ENCODE data around the gene SHISA6.

Gene SHISA6

GRCh38 chr17:11438673-11439072 lies 197.7 kb downstream of the SHISA6 start:
- H3K4me1 ChIP-seq (ENCODE audit: control insufficient read depth in 1 of 2, insufficient read depth in 1 of 2, low read depth in 1 of 2, low read length in 1 of 2), result no peaks in the 10 kb centered on the region
- no peaks in the 10 kb centered on the region for H3K9me3 ChIP-seq
- no peaks in the 10 kb centered on the region for H3K27me3 ChIP-seq
- no peaks in the 10 kb centered on the region for H3K36me3 ChIP-seq
- no peak overlapping the region for H3K4me3 ChIP-seq (ENCODE audit: low read depth in 1 of 2, low read length in 1 of 2)
- H3K27ac ChIP-seq, result no peak overlapping the region
- TF ChIP-seq CTCF (IDR thresholded peaks at IDR 0.05), result no peak

- Histone ChIP-seq H3K27ac (no peak overlapping the region), H3K4me3 (ENCODE audit: low read depth in 1 of 2, low read length in 1 of 2) (no peak overlapping the region), H3K9me3 (no peaks in the 10 kb centered on the region), H3K27me3 (no peaks in the 10 kb centered on the region), H3K4me1 (ENCODE audit: control insufficient read depth in 1 of 2, insufficient read depth in 1 of 2, low read depth in 1 of 2, low read length in 1 of 2) (no peaks in the 10 kb centered on the region), H3K36me3 (no peaks in the 10 kb centered on the region)
- TF ChIP-seq CTCF (IDR thresholded peaks at IDR 0.05), result no peak
Observed at GRCh38 chr17:11441004-11441403, 200.0 kb downstream of the SHISA6 start.

- Histone ChIP-seq H3K9me3 (no peaks in the 10 kb centered on the region), H3K36me3 (no peaks in the 10 kb centered on the region), H3K4me1 (ENCODE audit: control insufficient read depth in 1 of 2, insufficient read depth in 1 of 2, low read depth in 1 of 2, low read length in 1 of 2) (no peaks in the 10 kb centered on the region), H3K27ac (no peak overlapping the region), H3K4me3 (ENCODE audit: low read depth in 1 of 2, low read length in 1 of 2) (no peak overlapping the region), H3K27me3 (no peaks in the 10 kb centered on the region)
- no peak for TF ChIP-seq CTCF (IDR thresholded peaks at IDR 0.05)
Observed at GRCh38 chr17:11446316-11446715, 205.3 kb downstream of the SHISA6 start.

GRCh38 chr17:11454096-11454495 lies 213.1 kb downstream of the SHISA6 start:
- Histone ChIP-seq H3K27ac (no peak overlapping the region), H3K4me1 (ENCODE audit: control insufficient read depth in 1 of 2, insufficient read depth in 1 of 2, low read depth in 1 of 2, low read length in 1 of 2) (no peaks in the 10 kb centered on the region), H3K4me3 (ENCODE audit: low read depth in 1 of 2, low read length in 1 of 2) (no peak overlapping the region), H3K27me3 (no peaks in the 10 kb centered on the region), H3K36me3 (no peaks in the 10 kb centered on the region), H3K9me3 (no peaks in the 10 kb centered on the region)
- no peak for TF ChIP-seq CTCF (IDR thresholded peaks at IDR 0.05)

- Histone ChIP-seq H3K4me3 (ENCODE audit: low read depth in 1 of 2, low read length in 1 of 2) (no peak overlapping the region), H3K36me3 (no peaks in the 10 kb centered on the region), H3K4me1 (ENCODE audit: control insufficient read depth in 1 of 2, insufficient read depth in 1 of 2, low read depth in 1 of 2, low read length in 1 of 2) (no peaks in the 10 kb centered on the region), H3K27ac (no peak overlapping the region), H3K9me3 (no peaks in the 10 kb centered on the region), H3K27me3 (no peaks in the 10 kb centered on the region)
- no peak for TF ChIP-seq CTCF (IDR thresholded peaks at IDR 0.05)
Observed at GRCh38 chr17:11458279-11458678, 217.3 kb downstream of the SHISA6 start.

GRCh38 chr17:11459861-11460331 lies 218.9 kb downstream of the SHISA6 start:
- no peak for TF ChIP-seq CTCF (IDR thresholded peaks at IDR 0.05)
- Histone ChIP-seq H3K27me3 (no peaks in the 10 kb centered on the region), H3K4me3 (ENCODE audit: low read depth in 1 of 2, low read length in 1 of 2) (no peak overlapping the region), H3K36me3 (no peaks in the 10 kb centered on the region), H3K27ac (no peak overlapping the region), H3K4me1 (ENCODE audit: control insufficient read depth in 1 of 2, insufficient read depth in 1 of 2, low read depth in 1 of 2, low read length in 1 of 2) (no peaks in the 10 kb centered on the region), H3K9me3 (no peaks in the 10 kb centered on the region)

Measured in neutrophil (primary cell).